Osteoblast (primary cell): ENCODE results near the gene SLC38A10. TPM values are rescaled to one million over a fixed set of nuclear protein-coding genes. Genes with fewer than 3 reads are reported as not detected.

Experiments
- DNase-seq: peaks from one replicate; pipeline ENCODE4 v3.0.0; 2011; ENCODE audit warnings: low spot score, mixed read lengths; ENCODE audit not compliant: insufficient read length; ENCODE audit errors: missing footprints
- H2AFZ ChIP-seq: 2 replicates; pipeline ENCODE4 v1.6.0; 2011; ENCODE audit warnings: mild to moderate bottlenecking, low read length
- H3K27ac ChIP-seq: 2 replicates; pipeline ENCODE4 v1.5.1; 2011; ENCODE audit warnings: mild to moderate bottlenecking, low read depth, low read length, moderate library complexity
- H3K27me3 ChIP-seq: 2 replicates; pipeline ENCODE4 v1.6.0; 2012; ENCODE audit warnings: mild to moderate bottlenecking, control low read depth, inconsistent platforms, low read length, moderate library complexity; ENCODE audit not compliant: insufficient read depth
- H3K36me3 ChIP-seq: 2 replicates; pipeline ENCODE4 v1.5.1; 2011; ENCODE audit warnings: mild to moderate bottlenecking, low read length, control low read depth, moderate library complexity; ENCODE audit not compliant: insufficient read depth
- H3K4me1 ChIP-seq: 2 replicates; pipeline ENCODE4 v1.5.1; 2011; ENCODE audit warnings: mild to moderate bottlenecking, low read length, control low read depth, moderate library complexity; ENCODE audit not compliant: insufficient read depth
- H3K4me2 ChIP-seq: 2 replicates; pipeline ENCODE4 v1.6.0; 2011; ENCODE audit warnings: mild to moderate bottlenecking, low read length; ENCODE audit not compliant: insufficient read depth
- H3K4me3 ChIP-seq: fragments of 200-600 bp; sonication (generic); 3 replicates; pipeline ENCODE4 v1.5.1; 2012; ENCODE audit warnings: mild to moderate bottlenecking, low read length, inconsistent platforms; ENCODE audit not compliant: insufficient read depth
- H3K79me2 ChIP-seq: 2 replicates; pipeline ENCODE4 v1.6.0; 2012; ENCODE audit warnings: mild to moderate bottlenecking, low read length, control low read depth, inconsistent platforms; ENCODE audit not compliant: insufficient read depth
- H3K9me3 ChIP-seq: 2 replicates; pipeline ENCODE4 v1.5.1; 2011; ENCODE audit warnings: low read depth, low read length, control low read depth
- H4K20me1 ChIP-seq: 2 replicates; pipeline ENCODE4 v1.6.0; 2012; ENCODE audit warnings: mild to moderate bottlenecking, low read length, control low read depth; ENCODE audit not compliant: insufficient read depth
- CTCF ChIP-seq: IDR thresholded peaks from 2 replicates; pipeline ENCODE4 v1.5.1; 2011; ENCODE audit warnings: mild to moderate bottlenecking, low read depth, low read length, moderate library complexity; ENCODE audit errors: extremely low read depth
- total RNA-seq: library from RNA; depleted of rRNA; stranded (reverse); fragments of >200 nt; gene quantifications from 2 replicates; pipeline ENCODE4 v1.2.3, GENCODE V29; 2012

Gene SLC38A10
- total RNA-seq, 1 donor = 92.6 TPM

- peaks cover 44% of the 10 kb centered on the region for H3K79me2 ChIP-seq
- no peaks in the 10 kb centered on the region for H3K27me3 ChIP-seq
- TF ChIP-seq CTCF = no peak
- no peak for DNase-seq
- H4K20me1 ChIP-seq = peaks cover 43% of the 10 kb centered on the region
- H2AFZ ChIP-seq = no peak overlapping the region
- H3K4me2 ChIP-seq = no peak overlapping the region
- H3K4me3 ChIP-seq = no peak overlapping the region
- H3K9me3 ChIP-seq = no peaks in the 10 kb centered on the region
- peaks cover 8% of the 10 kb centered on the region for H3K36me3 ChIP-seq
- H3K4me1 ChIP-seq = peaks cover 27% of the 10 kb centered on the region
- H3K27ac ChIP-seq = no peak overlapping the region
These were observed 52.4 kb downstream of the SLC38A10 start for GRCh38 chr17:81242421-81243332.

- no peak overlapping the region for H3K4me3 ChIP-seq
- peaks cover 28% of the 10 kb centered on the region for H3K4me1 ChIP-seq
- no peak overlapping the region for H3K4me2 ChIP-seq
- H3K36me3 ChIP-seq = peaks cover 8% of the 10 kb centered on the region
- peaks cover 53% of the 10 kb centered on the region for H3K79me2 ChIP-seq
- no peaks in the 10 kb centered on the region for H3K9me3 ChIP-seq
- peak; percentile 97 for DNase-seq
- H4K20me1 ChIP-seq = peaks cover 48% of the 10 kb centered on the region
- TF ChIP-seq CTCF = peak; percentile 68
- H2AFZ ChIP-seq = no peak overlapping the region
- H3K27me3 ChIP-seq = no peaks in the 10 kb centered on the region
- H3K27ac ChIP-seq = no peak overlapping the region
These were observed 53.3 kb downstream of the SLC38A10 start for GRCh38 chr17:81241648-81242420.

GRCh38 chr17:81241203-81241602 lies 53.9 kb downstream of the SLC38A10 start:
- no peak overlapping the region for H2AFZ ChIP-seq
- no peak overlapping the region for H3K27ac ChIP-seq
- no peak overlapping the region for H3K4me2 ChIP-seq
- H3K36me3 ChIP-seq = peaks cover 8% of the 10 kb centered on the region
- H3K27me3 ChIP-seq = no peaks in the 10 kb centered on the region
- peaks cover 48% of the 10 kb centered on the region for H4K20me1 ChIP-seq
- peaks cover 28% of the 10 kb centered on the region for H3K4me1 ChIP-seq
- no peaks in the 10 kb centered on the region for H3K9me3 ChIP-seq
- DNase-seq = no peak
- no peak overlapping the region for H3K4me3 ChIP-seq
- H3K79me2 ChIP-seq = peaks cover 59% of the 10 kb centered on the region
- TF ChIP-seq CTCF = no peak

GRCh38 chr17:81240761-81241160 lies 54.3 kb downstream of the SLC38A10 start:
- Histone ChIP-seq H3K27ac (no peak overlapping the region), H4K20me1 (peaks cover 52% of the 10 kb centered on the region), H3K4me2 (peak overlapping the region; percentile 95), H3K4me1 (peaks cover 28% of the 10 kb centered on the region), H3K79me2 (peaks cover 63% of the 10 kb centered on the region), H3K4me3 (no peak overlapping the region), H2AFZ (no peak overlapping the region), H3K36me3 (peaks cover 8% of the 10 kb centered on the region), H3K9me3 (no peaks in the 10 kb centered on the region), H3K27me3 (no peaks in the 10 kb centered on the region)
- no peak for DNase-seq
- no peak for TF ChIP-seq CTCF
